Breast epithelium (tissue), 4 donors: ENCODE data around the gene CCRL2. TPM values are rescaled to one million over a fixed set of nuclear protein-coding genes. Genes with fewer than 3 reads are reported as not detected.

Experiments
- DNase-seq, 2 donors: peaks; one replicate each; pipeline ENCODE4 v3.0.0-alpha.2; 2019; ENCODE audit warnings: low spot score in 2 of 2
- H3K27ac ChIP-seq, 2 donors: fragments of 200-600 bp; sonication (generic) in 1 of 2; one replicate each; pipeline ENCODE4 v1.5.1; 2016 to 2019; ENCODE audit warnings: mild to moderate bottlenecking in 1 of 2
- H3K27me3 ChIP-seq, 2 donors: fragments of 200-600 bp; sonication (generic) in 1 of 2; one replicate each; pipeline versions ENCODE4 v1.5.1 to v1.6.0; 2017 to 2019; ENCODE audit warnings: control low read depth in 1 of 2, mild to moderate bottlenecking in 1 of 2
- H3K36me3 ChIP-seq: fragments of 200-600 bp; one replicate; pipeline ENCODE4 v1.5.1; 2019
- H3K4me1 ChIP-seq, 2 donors: fragments of 200-600 bp; sonication (generic); one replicate each; pipeline ENCODE4 v1.5.1; 2016 to 2019; ENCODE audit warnings: control low read depth in 1 of 2
- H3K4me3 ChIP-seq, 3 donors: fragments of 200-600 bp; sonication (generic); 1 replicate in 2 of 3; 2 replicates in 1 of 3; pipeline ENCODE4 v1.5.1; 2016 to 2019; ENCODE audit warnings: mild to moderate bottlenecking in 3 of 3, moderate library complexity in 2 of 3
- H3K9me3 ChIP-seq, 2 donors: fragments of 200-600 bp; sonication (generic) in 1 of 2; one replicate each; pipeline ENCODE4 v1.5.1; 2016 to 2019; ENCODE audit warnings: control low read depth in 1 of 2
- POLR2A ChIP-seq: fragments of 450-650 bp; IDR thresholded peaks from one replicate; pipeline ENCODE4 v1.6.1; 2016; ENCODE audit warnings: antibody characterized with exemption, mild to moderate bottlenecking, moderate library complexity
- POLR2AphosphoS5 ChIP-seq, 3 donors: sonication (generic); formaldehyde crosslinking; IDR thresholded peaks; one replicate each; pipeline ENCODE4 v1.6.1; 2017; ENCODE audit warnings: antibody characterized with exemption in 3 of 3
- intact Hi-C: fragments of 100-400 bp; cut with DNase I; formaldehyde crosslinking; loops from one replicate; pipeline ENCODE4 v1.15.1; 2023; ENCODE audit warnings: low total_unique reads
- total RNA-seq, 3 donors: library from RNA; depleted of rRNA; stranded (reverse); fragments of >200 nt; gene quantifications; one replicate each; pipeline ENCODE4 v1.1.0, GENCODE V29; 2016
- TF ChIP-seq, protein P1 (sequence below), 3 donors: fragments of 450-650 bp; IDR thresholded peaks; one replicate each; pipeline ENCODE4 v1.5.1; 2016 to 2017; ENCODE audit warnings: antibody characterized with exemption in 3 of 3, mild to moderate bottlenecking in 3 of 3, moderate library complexity in 3 of 3

CCRL2 gene
- total RNA-seq, 3 donors from 2014 or later: 3.8 to 9.2 (median 4.1) TPM

GRCh38 chr3:46369151-46369550 lies 37.9 kb upstream of the CCRL2 start:
- Histone ChIP-seq H3K4me1 (no peaks in the 10 kb centered on the region), H3K9me3 (no peaks in the 10 kb centered on the region), H3K27me3 (no peaks in the 10 kb centered on the region), H3K4me3 (no peak overlapping the region), H3K27ac (no peak overlapping the region), H3K36me3 (no peaks in the 10 kb centered on the region)
- intact Hi-C loops: no loop called here
- TF ChIP-seq, protein P1, sequence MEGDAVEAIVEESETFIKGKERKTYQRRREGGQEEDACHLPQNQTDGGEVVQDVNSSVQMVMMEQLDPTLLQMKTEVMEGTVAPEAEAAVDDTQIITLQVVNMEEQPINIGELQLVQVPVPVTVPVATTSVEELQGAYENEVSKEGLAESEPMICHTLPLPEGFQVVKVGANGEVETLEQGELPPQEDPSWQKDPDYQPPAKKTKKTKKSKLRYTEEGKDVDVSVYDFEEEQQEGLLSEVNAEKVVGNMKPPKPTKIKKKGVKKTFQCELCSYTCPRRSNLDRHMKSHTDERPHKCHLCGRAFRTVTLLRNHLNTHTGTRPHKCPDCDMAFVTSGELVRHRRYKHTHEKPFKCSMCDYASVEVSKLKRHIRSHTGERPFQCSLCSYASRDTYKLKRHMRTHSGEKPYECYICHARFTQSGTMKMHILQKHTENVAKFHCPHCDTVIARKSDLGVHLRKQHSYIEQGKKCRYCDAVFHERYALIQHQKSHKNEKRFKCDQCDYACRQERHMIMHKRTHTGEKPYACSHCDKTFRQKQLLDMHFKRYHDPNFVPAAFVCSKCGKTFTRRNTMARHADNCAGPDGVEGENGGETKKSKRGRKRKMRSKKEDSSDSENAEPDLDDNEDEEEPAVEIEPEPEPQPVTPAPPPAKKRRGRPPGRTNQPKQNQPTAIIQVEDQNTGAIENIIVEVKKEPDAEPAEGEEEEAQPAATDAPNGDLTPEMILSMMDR (IDR thresholded peaks at IDR 0.05): no peak
- TF ChIP-seq POLR2AphosphoS5 (IDR thresholded peaks at IDR 0.05): no peak
- no peak for TF ChIP-seq POLR2A
- DNase-seq: no peak

GRCh38 chr3:46369675-46370132 lies 37.4 kb upstream of the CCRL2 start:
- TF ChIP-seq POLR2A (no peak), POLR2AphosphoS5 (IDR thresholded peaks at IDR 0.05) (no peak)
- TF ChIP-seq, protein P1 (IDR thresholded peaks at IDR 0.05): no peak
- no peak overlapping the region for H3K4me3 ChIP-seq
- H3K4me1 ChIP-seq: no peaks in the 10 kb centered on the region
- no peaks in the 10 kb centered on the region for H3K36me3 ChIP-seq
- H3K9me3 ChIP-seq: no peaks in the 10 kb centered on the region
- DNase-seq: no peak
- intact Hi-C loops: no loop called here
- peaks cover 0 to 2% of the 10 kb centered on the region in 2 donors for H3K27me3 ChIP-seq
- H3K27ac ChIP-seq: peak overlapping the region in 1 of 2 donors; percentile 21

DNA sequence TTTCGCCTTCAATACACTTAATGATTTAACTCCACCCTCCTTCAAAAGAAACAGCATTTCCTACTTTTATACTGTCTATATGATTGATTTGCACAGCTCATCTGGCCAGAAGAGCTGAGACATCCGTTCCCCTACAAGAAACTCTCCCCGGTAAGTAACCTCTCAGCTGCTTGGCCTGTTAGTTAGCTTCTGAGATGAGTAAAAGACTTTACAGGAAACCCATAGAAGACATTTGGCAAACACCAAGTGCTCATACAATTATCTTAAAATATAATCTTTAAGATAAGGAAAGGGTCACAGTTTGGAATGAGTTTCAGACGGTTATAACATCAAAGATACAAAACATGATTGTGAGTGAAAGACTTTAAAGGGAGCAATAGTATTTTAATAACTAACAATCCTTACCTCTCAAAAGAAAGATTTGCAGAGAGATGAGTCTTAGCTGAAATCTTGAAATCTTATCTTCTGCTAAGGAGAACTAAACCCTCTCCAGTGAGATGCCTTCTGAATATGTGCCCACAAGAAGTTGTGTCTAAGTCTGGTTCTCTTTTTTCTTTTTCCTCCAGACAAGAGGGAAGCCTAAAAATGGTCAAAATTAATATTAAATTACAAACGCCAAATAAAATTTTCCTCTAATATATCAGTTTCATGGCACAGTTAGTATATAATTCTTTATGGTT lies 36.1 kb upstream of the CCRL2 start, which contains the start of gene CCR5:
Gene CCR5, plus strand, starts transcription at position 108 of the 680 bp plus-strand sequence. CDS start 1,957 bp downstream, outside the sequence.
- Histone ChIP-seq H3K27ac (no peak within 1 kb of the TSS), H3K4me1 (no peaks in the 10 kb centered on the region), H3K36me3 (no peaks in the 10 kb centered on the region), H3K4me3 (no peak within 1 kb of the TSS), H3K27me3 (peaks cover 0 to 3% of the 10 kb centered on the region in 2 donors), H3K9me3 (no peaks in the 10 kb centered on the region)
- intact Hi-C loops: no loop called here
- TF ChIP-seq, protein P1 (IDR thresholded peaks at IDR 0.05): no peak
- TF ChIP-seq POLR2AphosphoS5 (IDR thresholded peaks at IDR 0.05) (no peak), POLR2A (no peak)
- no peak for DNase-seq

DNA sequence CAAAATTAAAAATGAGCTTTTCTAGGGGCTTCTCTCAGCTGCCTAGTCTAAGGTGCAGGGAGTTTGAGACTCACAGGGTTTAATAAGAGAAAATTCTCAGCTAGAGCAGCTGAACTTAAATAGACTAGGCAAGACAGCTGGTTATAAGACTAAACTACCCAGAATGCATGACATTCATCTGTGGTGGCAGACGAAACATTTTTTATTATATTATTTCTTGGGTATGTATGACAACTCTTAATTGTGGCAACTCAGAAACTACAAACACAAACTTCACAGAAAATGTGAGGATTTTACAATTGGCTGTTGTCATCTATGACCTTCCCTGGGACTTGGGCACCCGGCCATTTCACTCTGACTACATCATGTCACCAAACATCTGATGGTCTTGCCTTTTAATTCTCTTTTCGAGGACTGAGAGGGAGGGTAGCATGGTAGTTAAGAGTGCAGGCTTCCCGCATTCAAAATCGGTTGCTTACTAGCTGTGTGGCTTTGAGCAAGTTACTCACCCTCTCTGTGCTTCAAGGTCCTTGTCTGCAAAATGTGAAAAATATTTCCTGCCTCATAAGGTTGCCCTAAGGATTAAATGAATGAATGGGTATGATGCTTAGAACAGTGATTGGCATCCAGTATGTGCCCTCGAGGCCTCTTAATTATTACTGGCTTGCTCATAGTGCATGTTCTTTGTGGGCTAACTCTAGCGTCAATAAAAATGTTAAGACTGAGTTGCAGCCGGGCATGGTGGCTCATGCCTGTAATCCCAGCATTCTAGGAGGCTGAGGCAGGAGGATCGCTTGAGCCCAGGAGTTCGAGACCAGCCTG lies 35.3 kb upstream of the CCRL2 start:
- Histone ChIP-seq H3K4me3 (peak overlapping the region in 1 of 3 donors; percentile 1), H3K27ac (no peak overlapping the region), H3K27me3 (peaks cover 0 to 3% of the 10 kb centered on the region in 2 donors), H3K36me3 (no peaks in the 10 kb centered on the region), H3K9me3 (no peaks in the 10 kb centered on the region), H3K4me1 (no peaks in the 10 kb centered on the region)
- no peak for TF ChIP-seq POLR2AphosphoS5 (IDR thresholded peaks at IDR 0.05)
- no peak for TF ChIP-seq POLR2A
- TF ChIP-seq, protein P1 (IDR thresholded peaks at IDR 0.05): no peak
- no peak for DNase-seq
- intact Hi-C loops: no loop called here
